ENCODE results near the gene PLOD3.
"Not testable (repeated sequence)": the region's sequence is repeated elsewhere in the genome, so short reads cannot be mapped to it uniquely, and the experiment has no call there.

Gene PLOD3

GRCh38 chr7:101210143-101210542 is 7.2 kb downstream of the PLOD3 start:
- no peak for DNase-seq (ENCODE audit: low spot score)

- no peak for DNase-seq (ENCODE audit: low spot score)
These were observed 8.6 kb downstream of the PLOD3 start for GRCh38 chr7:101208794-101209193.

- no peak for DNase-seq (ENCODE audit: low spot score)
These were observed 9.9 kb downstream of the PLOD3 start for GRCh38 chr7:101207459-101207858.

GRCh38 chr7:101206665-101207042 is 10.7 kb downstream of the PLOD3 start:
- DNase-seq (ENCODE audit: low spot score), result no peak

- no peak for DNase-seq (ENCODE audit: low spot score)
These were observed 11.3 kb downstream of the PLOD3 start for GRCh38 chr7:101205901-101206664.

- DNase-seq (ENCODE audit: low spot score), result not testable (repeated sequence)
These were observed 13.3 kb downstream of the PLOD3 start for GRCh38 chr7:101203740-101204738.

- DNase-seq (ENCODE audit: low spot score), result no peak
These were observed 14.8 kb downstream of the PLOD3 start for GRCh38 chr7:101202603-101202918.

- DNase-seq (ENCODE audit: low spot score), result no peak
These were observed 15.4 kb downstream of the PLOD3 start for GRCh38 chr7:101201695-101202602.

GRCh38 chr7:101200862-101201599 is 16.4 kb downstream of the PLOD3 start, which contains the start of gene MOGAT3:
MOGAT3 (minus strand) TSS chr7:101201036; CDS start chr7:101200854, 182 bp downstream.
- no peak for DNase-seq (ENCODE audit: low spot score)

GRCh38 chr7:101200504-101200861 is 16.9 kb downstream of the PLOD3 start:
- DNase-seq (ENCODE audit: low spot score), result no peak

GRCh38 chr7:101199522-101199921 is 17.9 kb downstream of the PLOD3 start:
- not testable (repeated sequence) for DNase-seq (ENCODE audit: low spot score)

- no peak for DNase-seq (ENCODE audit: low spot score)
These were observed 18.9 kb downstream of the PLOD3 start for GRCh38 chr7:101198476-101198875.

- DNase-seq (ENCODE audit: low spot score), result no peak
These were observed 19.4 kb downstream of the PLOD3 start for GRCh38 chr7:101197991-101198390.

- no peak for DNase-seq (ENCODE audit: low spot score)
These were observed 21.5 kb downstream of the PLOD3 start for GRCh38 chr7:101195884-101196283.

- no peak for DNase-seq (ENCODE audit: low spot score)
These were observed 28.3 kb downstream of the PLOD3 start for GRCh38 chr7:101189109-101189508.

- no peak for DNase-seq (ENCODE audit: low spot score)
These were observed 30.4 kb downstream of the PLOD3 start for GRCh38 chr7:101186844-101187428.

- no peak for DNase-seq (ENCODE audit: low spot score)
These were observed 31.2 kb downstream of the PLOD3 start for GRCh38 chr7:101186194-101186593.

GRCh38 chr7:101185258-101185839 is 32.0 kb downstream of the PLOD3 start:
- DNase-seq (ENCODE audit: low spot score), result no peak

GRCh38 chr7:101180130-101180755 is 37.1 kb downstream of the PLOD3 start, which contains the start of gene NAT16:
NAT16 (minus strand) TSS chr7:101180293; CDS start chr7:101174807, 5,486 bp downstream.
- DNase-seq (ENCODE audit: low spot score), result no peak

- DNase-seq (ENCODE audit: low spot score), result no peak
These were observed 37.7 kb downstream of the PLOD3 start for GRCh38 chr7:101179713-101180112.
